Measurements from ENCODE around the gene C8A. TPM values are rescaled to one million over a fixed set of nuclear protein-coding genes. Genes with fewer than 3 reads are reported as not detected.

The C8A gene
- polyA plus RNA-seq, 1 experiment: not detected

GRCh38 chr1:56922507-56922906 is 67.9 kb downstream of the C8A start:
- POLR2A ChIA-PET: no interaction called here
- Histone ChIP-seq H3K27me3 (ENCODE audit: control insufficient read depth, insufficient read depth, low read length) (no peaks in the 10 kb centered on the region), H3K36me3 (ENCODE audit: control insufficient read depth, insufficient read depth, low read length) (no peaks in the 10 kb centered on the region), H3K4me3 (ENCODE audit: low read depth, low read length) (no peak overlapping the region)
- TF ChIP-seq, protein P1, sequence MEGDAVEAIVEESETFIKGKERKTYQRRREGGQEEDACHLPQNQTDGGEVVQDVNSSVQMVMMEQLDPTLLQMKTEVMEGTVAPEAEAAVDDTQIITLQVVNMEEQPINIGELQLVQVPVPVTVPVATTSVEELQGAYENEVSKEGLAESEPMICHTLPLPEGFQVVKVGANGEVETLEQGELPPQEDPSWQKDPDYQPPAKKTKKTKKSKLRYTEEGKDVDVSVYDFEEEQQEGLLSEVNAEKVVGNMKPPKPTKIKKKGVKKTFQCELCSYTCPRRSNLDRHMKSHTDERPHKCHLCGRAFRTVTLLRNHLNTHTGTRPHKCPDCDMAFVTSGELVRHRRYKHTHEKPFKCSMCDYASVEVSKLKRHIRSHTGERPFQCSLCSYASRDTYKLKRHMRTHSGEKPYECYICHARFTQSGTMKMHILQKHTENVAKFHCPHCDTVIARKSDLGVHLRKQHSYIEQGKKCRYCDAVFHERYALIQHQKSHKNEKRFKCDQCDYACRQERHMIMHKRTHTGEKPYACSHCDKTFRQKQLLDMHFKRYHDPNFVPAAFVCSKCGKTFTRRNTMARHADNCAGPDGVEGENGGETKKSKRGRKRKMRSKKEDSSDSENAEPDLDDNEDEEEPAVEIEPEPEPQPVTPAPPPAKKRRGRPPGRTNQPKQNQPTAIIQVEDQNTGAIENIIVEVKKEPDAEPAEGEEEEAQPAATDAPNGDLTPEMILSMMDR (IDR thresholded peaks at IDR 0.05; ENCODE audit: insufficient read depth, low read depth, low read length): no peak
- CTCF ChIA-PET: interaction anchor here (0.6 to 1.1 kb wide), 3 partner anchors 10 to 26 kb away, joined by 3 to 5 read pairs (median 4); no protein-coding TSS in a partner anchor
- no peak for DNase-seq (ENCODE audit: low read depth)

- H3K4me3 ChIP-seq (ENCODE audit: low read depth, low read length): no peak overlapping the region
- ChIA-PET POLR2A (no interaction called here), CTCF (interaction anchor here (0.9 kb wide), 1 partner anchor 26 kb away, joined by 3 read pairs; no protein-coding TSS in a partner anchor)
- H3K36me3 ChIP-seq (ENCODE audit: control insufficient read depth, insufficient read depth, low read length): no peaks in the 10 kb centered on the region
- no peak for DNase-seq (ENCODE audit: low read depth)
- TF ChIP-seq, protein P1 (IDR thresholded peaks at IDR 0.05; ENCODE audit: insufficient read depth, low read depth, low read length): no peak
- H3K27me3 ChIP-seq (ENCODE audit: control insufficient read depth, insufficient read depth, low read length): no peaks in the 10 kb centered on the region
These were observed 68.6 kb downstream of the C8A start for GRCh38 chr1:56923201-56923600.

DNA sequence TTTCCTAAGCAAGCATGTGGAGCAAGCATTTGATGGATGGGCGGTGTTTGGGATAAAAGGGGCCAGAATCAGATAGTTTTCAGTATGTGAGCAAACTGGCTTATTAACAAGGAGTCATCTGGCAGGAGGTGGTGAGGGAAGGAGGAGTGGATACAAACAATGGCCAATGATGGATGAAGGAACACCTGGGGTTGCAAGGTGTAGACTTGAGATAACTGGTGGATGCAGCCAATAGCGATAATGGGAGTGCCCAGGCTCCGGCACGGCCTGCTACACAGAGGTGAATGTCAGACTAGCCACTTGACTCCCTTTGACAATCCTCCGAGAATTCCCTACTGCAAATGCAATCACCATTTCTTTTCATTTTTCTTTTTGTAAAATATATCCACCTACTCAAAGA is 69.5 kb downstream of the C8A start:
- DNase-seq (ENCODE audit: low read depth): no peak
- ChIA-PET POLR2A (no interaction called here), CTCF (interaction anchor here (0.9 to 1.1 kb wide), 2 partner anchors 21 to 25 kb away, joined by 3 read pairs; no protein-coding TSS in a partner anchor)

DNA sequence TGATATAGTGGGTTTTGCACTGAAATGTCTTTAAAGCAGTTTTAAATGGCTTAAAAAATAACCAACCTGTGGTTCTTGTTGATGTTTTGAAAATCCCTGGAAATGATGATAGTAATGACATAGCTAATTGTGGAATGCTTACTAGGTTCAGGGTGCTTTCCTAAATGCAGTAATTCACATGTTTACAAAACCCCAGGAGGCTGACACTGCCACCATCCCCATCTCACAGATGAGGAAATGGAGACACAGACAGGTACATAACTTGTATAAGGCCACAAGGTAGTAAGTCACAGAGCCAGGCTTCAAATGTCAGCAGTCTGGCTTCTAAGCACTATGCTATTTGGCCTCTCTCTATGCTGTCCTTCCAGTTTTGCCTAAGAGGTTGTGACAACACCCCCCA is 70.6 kb downstream of the C8A start:
- H3K36me3 ChIP-seq (ENCODE audit: control insufficient read depth, insufficient read depth, low read length): no peaks in the 10 kb centered on the region
- H3K27me3 ChIP-seq (ENCODE audit: control insufficient read depth, insufficient read depth, low read length): no peaks in the 10 kb centered on the region
- no peak overlapping the region for H3K4me3 ChIP-seq (ENCODE audit: low read depth, low read length)
- ChIA-PET CTCF (interaction anchor here (0.6 to 1.1 kb wide), 3 partner anchors 20 to 168 kb away, joined by 3 read pairs; no protein-coding TSS in a partner anchor), POLR2A (no interaction called here)
- DNase-seq (ENCODE audit: low read depth): no peak
- TF ChIP-seq, protein P1 (IDR thresholded peaks at IDR 0.05; ENCODE audit: insufficient read depth, low read depth, low read length): no peak

More for the DNA sequence above, 69.5 kb downstream of the C8A start:
- H3K27me3 ChIP-seq (ENCODE audit: control insufficient read depth, insufficient read depth, low read length): no peaks in the 10 kb centered on the region
- no peak overlapping the region for H3K4me3 ChIP-seq (ENCODE audit: low read depth, low read length)
- TF ChIP-seq, protein P1 (IDR thresholded peaks at IDR 0.05; ENCODE audit: insufficient read depth, low read depth, low read length): no peak
- no peaks in the 10 kb centered on the region for H3K36me3 ChIP-seq (ENCODE audit: control insufficient read depth, insufficient read depth, low read length)

- H3K4me3 ChIP-seq (ENCODE audit: low read depth, low read length): no peak overlapping the region
- no peak for DNase-seq (ENCODE audit: low read depth)
- H3K36me3 ChIP-seq (ENCODE audit: control insufficient read depth, insufficient read depth, low read length): no peaks in the 10 kb centered on the region
- ChIA-PET CTCF (no interaction called here), POLR2A (no interaction called here)
- no peaks in the 10 kb centered on the region for H3K27me3 ChIP-seq (ENCODE audit: control insufficient read depth, insufficient read depth, low read length)
- TF ChIP-seq, protein P1 (IDR thresholded peaks at IDR 0.05; ENCODE audit: insufficient read depth, low read depth, low read length): no peak
These were observed 72.6 kb downstream of the C8A start for GRCh38 chr1:56927171-56927570.

Data from BJ (cell line).